GM12878 (cell line): ENCODE data around the gene CDH4.

Experiments used
- NR2C2 ChIP-seq: IDR thresholded peaks from 2 replicates; pipeline ENCODE4 v1.6.1; 2011; ENCODE audit warnings: borderline replicate concordance, low read depth; ENCODE audit not compliant: control insufficient read depth, insufficient read length
- REST ChIP-seq: IDR thresholded peaks from 2 replicates; pipeline ENCODE4 v1.6.1; 2012; ENCODE audit warnings: mild to moderate bottlenecking, low read depth, low read length
- TF ChIP-seq, protein P1 (sequence below): fragments of 450-650 bp; IDR thresholded peaks from 2 replicates; pipeline ENCODE4 v1.6.1; 2018; ENCODE audit warnings: borderline replicate concordance, mild to moderate bottlenecking; ENCODE audit not compliant: partially characterized antibody

DNA sequence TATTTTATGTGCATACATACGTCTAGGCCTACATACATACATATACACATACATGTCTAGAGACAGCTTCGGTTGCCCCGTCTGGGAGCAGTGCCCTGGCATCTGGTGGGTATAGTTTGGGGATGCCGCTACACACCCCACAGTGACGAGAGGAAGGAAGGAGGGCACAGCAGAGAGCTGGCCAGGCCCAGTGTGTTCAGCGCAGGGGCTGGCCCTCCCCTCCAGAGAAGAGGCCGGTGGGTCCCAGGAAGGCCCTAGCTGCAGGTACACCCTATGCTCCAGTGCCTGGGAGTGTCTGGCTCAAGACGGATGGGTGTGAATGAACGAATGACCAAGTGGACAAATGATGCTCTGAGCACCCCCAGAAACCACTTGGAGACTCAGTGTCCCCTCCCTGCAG is 284.6 kb downstream of the CDH4 start:
- TF ChIP-seq, protein P1, sequence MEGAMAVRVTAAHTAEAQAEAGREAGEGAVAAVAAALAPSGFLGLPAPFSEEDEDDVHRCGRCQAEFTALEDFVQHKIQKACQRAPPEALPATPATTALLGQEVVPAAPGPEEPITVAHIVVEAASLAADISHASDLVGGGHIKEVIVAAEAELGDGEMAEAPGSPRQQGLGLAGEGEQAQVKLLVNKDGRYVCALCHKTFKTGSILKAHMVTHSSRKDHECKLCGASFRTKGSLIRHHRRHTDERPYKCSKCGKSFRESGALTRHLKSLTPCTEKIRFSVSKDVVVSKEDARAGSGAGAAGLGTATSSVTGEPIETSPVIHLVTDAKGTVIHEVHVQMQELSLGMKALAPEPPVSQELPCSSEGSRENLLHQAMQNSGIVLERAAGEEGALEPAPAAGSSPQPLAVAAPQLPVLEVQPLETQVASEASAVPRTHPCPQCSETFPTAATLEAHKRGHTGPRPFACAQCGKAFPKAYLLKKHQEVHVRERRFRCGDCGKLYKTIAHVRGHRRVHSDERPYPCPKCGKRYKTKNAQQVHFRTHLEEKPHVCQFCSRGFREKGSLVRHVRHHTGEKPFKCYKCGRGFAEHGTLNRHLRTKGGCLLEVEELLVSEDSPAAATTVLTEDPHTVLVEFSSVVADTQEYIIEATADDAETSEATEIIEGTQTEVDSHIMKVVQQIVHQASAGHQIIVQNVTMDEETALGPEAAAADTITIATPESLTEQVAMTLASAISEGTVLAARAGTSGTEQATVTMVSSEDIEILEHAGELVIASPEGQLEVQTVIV = no peak
- TF ChIP-seq REST = no peak
- TF ChIP-seq NR2C2 = no peak
